Measurements from ENCODE around the gene MAFB.

DNA sequence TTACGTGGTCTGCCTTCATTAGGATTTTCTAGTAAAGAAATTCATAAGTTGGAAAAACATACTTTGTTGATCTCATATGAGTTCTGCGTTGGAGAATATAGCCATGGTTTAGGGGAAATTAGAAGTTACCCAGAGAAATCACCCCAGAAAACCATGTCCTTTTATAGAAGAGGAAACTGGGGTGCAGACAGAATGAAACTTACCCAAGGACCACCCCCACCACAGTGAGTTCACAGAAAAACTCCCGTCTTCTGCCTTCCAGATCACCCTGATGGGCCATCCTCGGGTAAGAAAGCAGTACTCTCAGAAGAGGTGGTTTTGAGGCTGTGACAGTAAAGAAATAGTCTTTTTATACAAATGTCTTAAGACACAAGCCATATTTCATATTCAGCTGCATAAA lies 25.1 kb upstream of the MAFB start:
- TF ChIP-seq, protein P1, sequence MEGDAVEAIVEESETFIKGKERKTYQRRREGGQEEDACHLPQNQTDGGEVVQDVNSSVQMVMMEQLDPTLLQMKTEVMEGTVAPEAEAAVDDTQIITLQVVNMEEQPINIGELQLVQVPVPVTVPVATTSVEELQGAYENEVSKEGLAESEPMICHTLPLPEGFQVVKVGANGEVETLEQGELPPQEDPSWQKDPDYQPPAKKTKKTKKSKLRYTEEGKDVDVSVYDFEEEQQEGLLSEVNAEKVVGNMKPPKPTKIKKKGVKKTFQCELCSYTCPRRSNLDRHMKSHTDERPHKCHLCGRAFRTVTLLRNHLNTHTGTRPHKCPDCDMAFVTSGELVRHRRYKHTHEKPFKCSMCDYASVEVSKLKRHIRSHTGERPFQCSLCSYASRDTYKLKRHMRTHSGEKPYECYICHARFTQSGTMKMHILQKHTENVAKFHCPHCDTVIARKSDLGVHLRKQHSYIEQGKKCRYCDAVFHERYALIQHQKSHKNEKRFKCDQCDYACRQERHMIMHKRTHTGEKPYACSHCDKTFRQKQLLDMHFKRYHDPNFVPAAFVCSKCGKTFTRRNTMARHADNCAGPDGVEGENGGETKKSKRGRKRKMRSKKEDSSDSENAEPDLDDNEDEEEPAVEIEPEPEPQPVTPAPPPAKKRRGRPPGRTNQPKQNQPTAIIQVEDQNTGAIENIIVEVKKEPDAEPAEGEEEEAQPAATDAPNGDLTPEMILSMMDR (conservative IDR thresholded peaks at IDR 0.05 in 1 of 2, IDR thresholded peaks at IDR 0.05 in 1 of 2; ENCODE audit: low read depth in 1 of 2, low read length in 2 of 2), result no peak
- TF ChIP-seq EZH2 (IDR thresholded peaks at IDR 0.05; ENCODE audit: low read length, missing control alignments), result no peak

All from fibroblast of lung (primary cell).